Bronchial epithelial cell (primary cell): ENCODE measurements around the gene C17orf100. TPM values are rescaled to one million over a fixed set of nuclear protein-coding genes. Genes with fewer than 3 reads are reported as not detected.

ENCODE experiments used
- DNase-seq: peaks from one replicate; pipeline ENCODE4 v3.0.0-alpha.2; 2010; ENCODE audit warnings: low read depth
- FAIRE-seq: peaks from 2 replicates; lab custom pipeline; 2011; peaks lifted over from hg19 to GRCh38; lab: Jason Lieb, UNC
- H3K27me3 ChIP-seq: 2 replicates; pipeline ENCODE4 v1.5.1; 2011; ENCODE audit warnings: low read length; ENCODE audit not compliant: control insufficient read depth, insufficient read depth
- H3K36me3 ChIP-seq: 2 replicates; pipeline ENCODE4 v1.5.1; 2011; ENCODE audit warnings: low read length; ENCODE audit not compliant: control insufficient read depth, insufficient read depth
- H3K4me3 ChIP-seq: 2 replicates; pipeline ENCODE4 v1.5.1; 2011; ENCODE audit warnings: mild to moderate bottlenecking, low read depth, low read length, control low read depth
- total RNA-seq: library from RNA; depleted of rRNA; stranded (reverse); fragments of >200 nt; gene quantifications from 2 replicates; pipeline ENCODE4 v1.2.1, GENCODE V29; 2014
- TF ChIP-seq, protein P1 (sequence below): IDR thresholded peaks from 2 replicates; pipeline ENCODE4 v1.5.1; 2011; ENCODE audit warnings: mild to moderate bottlenecking, moderate library complexity, low read length, control low read depth, inconsistent platforms; ENCODE audit not compliant: insufficient read depth, severe bottlenecking

The C17orf100 gene
- total RNA-seq, 1 donor from 2014 or later: 0.53 TPM

DNA sequence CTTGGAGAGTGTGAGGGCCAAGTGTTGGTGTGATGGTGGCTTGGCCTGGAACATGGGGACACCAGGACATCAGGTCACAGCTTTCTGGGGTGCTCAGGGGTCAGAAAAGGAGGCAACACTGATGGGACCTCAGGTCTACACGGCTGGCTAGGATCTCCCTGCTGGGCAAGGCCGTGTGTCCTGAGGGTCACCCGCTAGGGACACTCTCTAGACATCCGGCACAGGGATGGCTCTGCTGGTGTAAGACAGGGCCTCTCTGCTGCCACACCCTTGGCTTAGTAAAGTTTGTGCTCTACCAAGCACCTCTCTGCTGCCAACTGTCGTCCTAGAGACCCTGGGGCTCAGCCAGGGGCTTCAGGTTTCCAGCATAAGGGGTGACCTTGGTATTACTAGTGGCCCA, 45.3 kb downstream of the C17orf100 start:
- DNase-seq: no peak
- no peak overlapping the region for H3K4me3 ChIP-seq
- no peak for FAIRE-seq
- peaks cover 2% of the 10 kb centered on the region for H3K27me3 ChIP-seq
- H3K36me3 ChIP-seq: no peaks in the 10 kb centered on the region
- TF ChIP-seq, protein P1, sequence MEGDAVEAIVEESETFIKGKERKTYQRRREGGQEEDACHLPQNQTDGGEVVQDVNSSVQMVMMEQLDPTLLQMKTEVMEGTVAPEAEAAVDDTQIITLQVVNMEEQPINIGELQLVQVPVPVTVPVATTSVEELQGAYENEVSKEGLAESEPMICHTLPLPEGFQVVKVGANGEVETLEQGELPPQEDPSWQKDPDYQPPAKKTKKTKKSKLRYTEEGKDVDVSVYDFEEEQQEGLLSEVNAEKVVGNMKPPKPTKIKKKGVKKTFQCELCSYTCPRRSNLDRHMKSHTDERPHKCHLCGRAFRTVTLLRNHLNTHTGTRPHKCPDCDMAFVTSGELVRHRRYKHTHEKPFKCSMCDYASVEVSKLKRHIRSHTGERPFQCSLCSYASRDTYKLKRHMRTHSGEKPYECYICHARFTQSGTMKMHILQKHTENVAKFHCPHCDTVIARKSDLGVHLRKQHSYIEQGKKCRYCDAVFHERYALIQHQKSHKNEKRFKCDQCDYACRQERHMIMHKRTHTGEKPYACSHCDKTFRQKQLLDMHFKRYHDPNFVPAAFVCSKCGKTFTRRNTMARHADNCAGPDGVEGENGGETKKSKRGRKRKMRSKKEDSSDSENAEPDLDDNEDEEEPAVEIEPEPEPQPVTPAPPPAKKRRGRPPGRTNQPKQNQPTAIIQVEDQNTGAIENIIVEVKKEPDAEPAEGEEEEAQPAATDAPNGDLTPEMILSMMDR: no peak

DNA sequence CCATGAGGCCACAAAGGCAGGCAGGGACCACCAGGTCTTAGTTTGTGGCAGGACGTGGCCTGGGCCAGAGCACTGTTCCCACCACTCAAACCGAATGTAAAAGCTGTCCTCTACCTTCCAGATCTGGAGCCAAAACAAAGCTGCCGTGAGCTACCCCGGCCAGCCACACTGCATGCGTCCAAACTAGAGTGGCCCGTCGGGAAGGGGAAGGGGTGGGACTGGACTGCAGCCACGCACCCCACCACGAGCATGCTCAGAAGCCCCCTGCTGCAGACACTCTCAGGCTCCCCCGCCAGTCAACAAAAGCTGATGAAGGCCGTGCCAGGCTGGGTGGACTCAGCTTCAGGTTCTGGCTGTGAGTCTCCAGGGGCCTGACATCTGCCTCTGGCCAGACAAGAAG, 46.4 kb downstream of the C17orf100 start:
- FAIRE-seq: peak; percentile 23
- Histone ChIP-seq H3K4me3 (no peak overlapping the region), H3K27me3 (peaks cover 2% of the 10 kb centered on the region), H3K36me3 (no peaks in the 10 kb centered on the region)
- TF ChIP-seq, protein P1: no peak
- DNase-seq: no peak

DNA sequence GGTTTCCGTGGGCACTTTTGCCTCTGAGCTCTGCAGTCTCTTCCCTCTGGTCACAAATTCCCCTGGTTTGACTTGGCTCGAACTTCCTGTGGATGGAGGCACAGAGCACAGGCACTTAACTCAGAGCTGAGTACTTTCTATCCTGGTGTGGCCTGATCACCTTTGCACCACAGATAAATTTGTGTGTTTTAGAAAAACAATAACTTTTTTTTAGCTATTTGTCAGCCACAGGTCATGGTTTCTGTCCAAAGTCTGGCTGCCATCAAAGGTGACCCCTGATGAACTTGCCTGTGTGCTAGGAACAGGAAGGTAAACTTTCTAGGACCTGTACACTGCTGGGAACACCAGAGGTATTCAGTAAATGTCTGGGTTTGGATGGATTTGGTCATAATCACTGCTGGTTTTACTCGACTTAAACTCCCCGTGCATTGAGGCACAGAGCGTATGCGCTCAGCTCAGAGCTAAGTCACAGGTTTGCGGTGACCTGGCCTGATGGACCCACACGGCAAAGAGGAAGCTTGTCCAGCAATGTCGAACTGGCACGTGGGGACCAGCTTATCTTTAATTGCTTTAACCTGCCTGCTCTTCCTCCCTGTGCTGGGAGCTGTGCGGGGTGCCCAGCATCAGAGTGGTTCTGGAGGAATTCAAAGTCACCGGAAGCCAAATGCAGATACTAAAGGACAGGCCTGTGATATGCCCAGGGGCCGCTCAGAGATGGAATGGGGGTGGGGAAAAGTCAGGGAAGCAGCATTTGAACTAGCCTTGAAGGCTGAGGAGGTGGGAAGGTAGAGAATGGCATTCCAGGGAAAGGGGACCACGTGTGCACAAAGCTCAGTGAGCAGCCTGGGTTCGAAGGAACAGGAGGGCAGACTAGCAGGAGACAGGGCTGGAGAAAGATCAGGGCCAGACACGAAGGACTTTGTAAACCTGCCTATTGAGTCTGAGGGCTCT, 48.7 kb downstream of the C17orf100 start:
- TF ChIP-seq, protein P1: no peak
- Histone ChIP-seq H3K27me3 (no peaks in the 10 kb centered on the region), H3K36me3 (no peaks in the 10 kb centered on the region), H3K4me3 (no peak overlapping the region)
- FAIRE-seq (no peak), DNase-seq (no peak)

DNA sequence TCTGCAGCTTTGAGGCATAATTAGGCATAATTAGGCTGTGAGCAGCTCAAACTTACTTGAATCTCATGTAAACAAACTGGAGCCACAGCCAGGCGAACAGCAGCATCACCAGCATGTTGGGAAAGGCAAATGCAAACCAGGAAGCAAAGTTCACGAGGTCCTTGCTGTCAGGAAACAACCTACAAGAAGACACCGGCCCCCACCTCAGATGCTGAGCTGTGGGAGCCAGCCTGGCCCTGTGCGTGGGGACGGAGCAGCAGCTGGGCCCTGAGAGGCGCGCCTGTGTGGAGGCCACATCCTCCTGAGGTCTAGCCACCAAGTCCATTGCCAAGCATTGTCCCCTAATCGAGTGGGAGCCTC, 49.4 kb downstream of the C17orf100 start:
- FAIRE-seq (no peak), DNase-seq (no peak)
- Histone ChIP-seq H3K4me3 (no peak overlapping the region), H3K36me3 (no peaks in the 10 kb centered on the region), H3K27me3 (no peaks in the 10 kb centered on the region)
- TF ChIP-seq, protein P1: no peak

DNA sequence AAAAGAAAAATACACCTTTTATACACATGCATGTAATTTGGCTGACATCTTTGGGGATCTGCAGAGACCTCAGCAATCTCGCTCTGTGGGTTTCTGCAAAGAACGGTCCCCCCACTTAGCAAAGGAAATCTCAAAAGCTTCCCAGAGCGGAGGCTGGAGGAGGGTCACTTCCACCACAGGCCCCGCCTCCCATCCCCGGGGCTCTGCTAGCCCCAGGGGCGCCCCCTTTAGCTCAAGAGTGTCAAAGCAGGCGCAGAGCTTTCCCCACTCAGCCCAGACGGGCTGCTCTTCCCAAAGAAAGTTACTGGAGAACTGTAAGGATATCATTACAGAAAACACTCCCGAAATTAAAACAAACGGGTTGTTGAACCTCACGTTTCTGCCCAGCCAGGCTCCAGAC, 50.2 kb downstream of the C17orf100 start:
- Histone ChIP-seq H3K27me3 (peaks cover 2% of the 10 kb centered on the region), H3K4me3 (no peak overlapping the region), H3K36me3 (no peaks in the 10 kb centered on the region)
- no peak for FAIRE-seq
- TF ChIP-seq, protein P1: peak; percentile 57
- DNase-seq: no peak
